Stimulated activated CD8-positive, alpha-beta memory T cell treated with anti-CD3 and anti-CD28 coated beads, Interleukin-2, amount 100 ng/mL, for 48 hours (primary cell): Measurements from ENCODE around the gene RSRC1.

Experiments used
- DNase-seq, 2 donors: peaks; one replicate each; pipeline ENCODE4 v3.0.0-alpha.2; 2020; ENCODE audit warnings: low read depth in 2 of 2

RSRC1 gene

GRCh38 chr3:158127250-158128219 lies 17.6 kb downstream of the RSRC1 start:
- no peak for DNase-seq

DNA sequence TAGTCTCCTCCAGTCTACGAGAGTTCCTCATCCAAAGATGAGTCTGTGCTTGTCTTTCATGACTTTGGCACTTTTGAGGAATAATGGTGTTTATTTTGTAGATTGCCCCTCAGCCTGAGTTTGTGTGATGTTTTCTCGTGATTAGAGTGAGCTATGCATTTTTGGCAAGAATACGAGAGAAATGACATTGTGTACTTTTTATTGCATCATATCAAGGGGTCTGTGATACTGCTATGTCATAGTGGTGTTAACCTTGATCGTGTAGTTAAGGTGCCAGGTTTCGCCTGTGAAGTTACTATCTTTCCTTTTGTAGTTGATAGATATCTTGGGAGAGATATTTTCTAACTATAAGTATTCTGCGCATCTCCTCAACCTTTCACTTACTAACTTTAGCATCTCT lies 18.9 kb downstream of the RSRC1 start:
- DNase-seq, result no peak

GRCh38 chr3:158134363-158134762 lies 24.5 kb downstream of the RSRC1 start:
- DNase-seq, result no peak

DNA sequence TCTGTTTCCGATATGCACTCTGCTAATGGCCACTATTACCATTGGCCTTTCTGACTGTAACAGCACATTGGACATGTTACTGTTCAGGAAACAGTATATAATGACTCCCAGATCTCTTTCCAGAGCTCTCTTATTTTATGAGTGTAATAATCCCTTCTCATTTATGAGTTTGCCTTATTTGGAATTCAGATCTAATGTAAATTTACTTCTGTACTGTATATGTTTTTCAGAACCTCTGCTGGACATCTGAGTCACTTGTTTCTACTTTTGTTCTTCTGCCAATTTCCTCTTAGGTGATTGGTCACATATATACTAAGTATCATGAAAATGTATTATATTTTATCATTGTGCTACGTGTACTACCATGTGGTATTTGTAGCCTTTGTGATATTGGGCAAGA lies 30.5 kb downstream of the RSRC1 start:
- DNase-seq, result no peak

DNA sequence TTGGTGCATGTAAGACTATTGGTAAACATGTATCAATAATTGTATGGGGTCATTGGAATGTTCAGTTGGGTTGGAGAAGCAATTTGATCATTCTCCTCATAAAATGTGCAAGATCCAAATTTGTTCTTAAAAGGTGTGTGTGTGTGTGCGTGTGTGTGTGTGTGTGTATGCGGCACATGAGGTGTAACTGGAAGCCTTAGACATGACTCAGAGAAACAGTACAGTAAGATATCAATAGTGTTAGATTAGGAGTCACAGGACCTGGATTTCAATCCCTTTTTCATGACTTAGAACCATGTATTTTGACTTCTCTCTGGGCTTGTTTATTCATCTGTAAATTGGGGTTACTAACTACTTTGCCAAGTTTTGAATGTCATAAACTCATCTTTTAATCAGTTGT lies 38.3 kb downstream of the RSRC1 start:
- no peak for DNase-seq

GRCh38 chr3:158152186-158152585 lies 42.3 kb downstream of the RSRC1 start:
- no peak for DNase-seq

- no peak for DNase-seq
These were observed 49.1 kb downstream of the RSRC1 start for GRCh38 chr3:158158969-158159368.

GRCh38 chr3:158159714-158160113 lies 49.8 kb downstream of the RSRC1 start:
- no peak for DNase-seq

DNA sequence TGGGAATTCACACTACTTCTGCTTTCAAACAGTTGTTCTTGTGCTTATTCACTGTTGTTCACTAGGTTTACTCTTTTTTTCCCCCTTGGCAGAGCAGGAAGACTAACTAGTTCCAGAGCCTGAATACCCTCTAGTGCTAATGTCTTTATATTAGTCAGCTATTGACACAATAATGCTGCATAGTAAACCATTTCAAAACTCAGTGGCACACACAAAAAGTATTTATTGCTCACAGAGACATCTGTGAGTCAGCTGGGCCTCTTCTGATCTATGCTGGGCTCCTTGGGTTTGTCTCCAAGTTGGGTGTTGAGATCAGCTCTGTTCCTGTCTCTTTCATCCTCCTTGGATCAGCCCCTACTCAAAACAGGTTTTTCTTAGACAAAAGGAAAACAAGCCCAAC lies 51.1 kb downstream of the RSRC1 start:
- no peak for DNase-seq

DNA sequence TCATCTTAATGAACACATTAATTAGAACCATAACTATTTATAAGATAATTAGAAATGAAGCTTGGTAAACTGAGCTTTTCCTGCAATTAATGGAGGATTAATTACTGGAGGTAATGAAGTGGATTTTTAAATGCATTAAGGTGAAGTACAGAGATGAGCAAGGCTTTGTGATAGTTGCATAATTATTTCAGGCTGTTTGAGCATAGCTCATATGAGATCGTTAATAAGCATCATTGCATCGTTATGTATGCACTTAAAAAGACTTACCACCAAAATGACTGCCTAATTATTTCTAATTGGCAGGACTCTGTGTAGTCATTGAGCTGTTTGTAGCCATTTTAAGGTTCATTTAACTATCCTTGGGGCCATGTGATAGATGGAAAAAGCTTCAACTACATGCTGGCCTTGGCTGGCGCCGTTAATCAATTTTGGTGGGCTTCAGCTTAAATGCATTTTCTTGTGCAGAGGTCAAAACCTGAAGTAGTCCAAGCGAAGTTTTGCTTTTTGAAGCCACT lies 55.3 kb downstream of the RSRC1 start:
- no peak for DNase-seq

DNA sequence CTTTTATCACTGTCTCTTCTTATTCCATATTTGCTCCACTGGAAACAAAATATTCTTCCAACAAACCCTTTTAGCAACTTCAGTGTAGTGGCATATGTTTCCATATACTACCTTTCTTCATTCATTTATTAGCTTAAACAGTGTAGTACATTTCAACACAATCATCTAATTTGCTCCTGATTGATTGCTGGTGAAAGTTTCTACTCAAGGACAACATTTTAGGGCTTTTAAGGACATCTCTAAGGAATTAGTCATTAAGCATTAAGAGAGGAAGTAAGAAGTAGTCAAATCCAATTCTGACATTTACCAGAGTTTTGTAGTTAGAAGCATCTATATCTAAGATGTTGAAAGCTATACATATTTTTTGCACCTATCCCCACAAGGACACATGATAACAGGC lies 55.8 kb downstream of the RSRC1 start:
- DNase-seq, result no peak

- DNase-seq, result no peak
These were observed 56.3 kb downstream of the RSRC1 start for GRCh38 chr3:158166223-158166622.

GRCh38 chr3:158167737-158168557 lies 58.1 kb downstream of the RSRC1 start:
- DNase-seq, result no peak

GRCh38 chr3:158169091-158169491 lies 59.2 kb downstream of the RSRC1 start:
- no peak for DNase-seq

DNA sequence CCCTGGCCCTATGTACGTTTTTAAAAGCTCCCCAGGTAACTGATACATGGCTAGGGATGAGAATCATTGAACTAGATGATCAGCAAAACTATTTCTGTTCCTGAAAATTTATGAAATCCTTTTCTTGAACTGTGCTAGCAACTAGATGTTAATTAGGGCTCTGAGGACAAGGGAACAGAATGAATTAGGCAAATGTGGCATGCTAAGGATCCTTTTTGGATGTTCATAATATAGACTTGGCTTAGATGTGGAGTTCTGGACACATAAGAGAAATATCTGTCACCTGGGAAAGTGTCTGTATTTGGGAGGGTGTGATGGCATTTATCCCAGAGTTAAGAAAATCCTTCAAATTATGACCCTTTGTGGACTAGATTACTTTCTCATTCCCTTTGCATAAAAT lies 71.2 kb downstream of the RSRC1 start:
- no peak for DNase-seq

- no peak for DNase-seq
These were observed 75.8 kb downstream of the RSRC1 start for GRCh38 chr3:158185711-158186110.

DNA sequence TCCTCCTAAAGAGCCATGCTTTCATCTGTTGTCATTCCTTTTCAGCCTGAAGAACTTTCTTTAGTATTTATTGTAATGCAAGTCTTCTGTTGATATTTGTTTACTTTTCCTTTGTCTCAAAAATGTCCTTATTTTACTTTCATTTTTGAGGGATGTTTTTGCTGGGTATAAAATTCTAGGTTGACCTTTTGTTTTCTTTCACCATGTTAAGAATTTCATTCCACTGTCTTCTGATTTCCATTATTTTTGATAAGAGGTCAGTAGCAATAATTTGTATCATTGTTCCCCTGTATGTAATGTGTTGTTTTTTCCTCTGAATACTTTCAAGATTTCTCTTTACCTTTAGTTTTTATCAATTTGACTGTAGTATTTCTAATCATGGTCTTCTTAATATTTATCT lies 91.1 kb downstream of the RSRC1 start:
- DNase-seq, result no peak

DNA sequence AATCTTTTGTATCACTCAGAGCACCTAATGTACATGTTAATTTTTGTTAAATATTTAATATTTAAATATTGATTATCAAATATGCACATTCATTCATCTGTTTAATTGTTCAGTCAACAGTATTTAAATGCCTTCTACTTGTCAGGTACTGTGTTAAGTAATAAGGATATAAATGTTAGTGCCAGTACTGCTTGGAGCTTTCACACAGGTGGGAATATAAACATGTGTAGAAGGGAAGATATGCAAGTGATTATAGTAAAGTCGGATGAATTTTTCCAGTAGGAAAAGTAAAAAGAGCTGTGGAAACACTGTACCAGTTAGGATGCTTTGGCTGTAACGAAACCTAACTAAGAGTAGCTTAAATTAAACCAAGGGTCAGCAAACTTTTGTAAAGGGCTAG lies 95.4 kb downstream of the RSRC1 start:
- DNase-seq, result no peak

- no peak for DNase-seq
These were observed 96.1 kb downstream of the RSRC1 start for GRCh38 chr3:158205994-158206393.

GRCh38 chr3:158210067-158210466 lies 100.2 kb downstream of the RSRC1 start:
- DNase-seq, result no peak

GRCh38 chr3:158213461-158213860 lies 103.6 kb downstream of the RSRC1 start:
- DNase-seq, result no peak

DNA sequence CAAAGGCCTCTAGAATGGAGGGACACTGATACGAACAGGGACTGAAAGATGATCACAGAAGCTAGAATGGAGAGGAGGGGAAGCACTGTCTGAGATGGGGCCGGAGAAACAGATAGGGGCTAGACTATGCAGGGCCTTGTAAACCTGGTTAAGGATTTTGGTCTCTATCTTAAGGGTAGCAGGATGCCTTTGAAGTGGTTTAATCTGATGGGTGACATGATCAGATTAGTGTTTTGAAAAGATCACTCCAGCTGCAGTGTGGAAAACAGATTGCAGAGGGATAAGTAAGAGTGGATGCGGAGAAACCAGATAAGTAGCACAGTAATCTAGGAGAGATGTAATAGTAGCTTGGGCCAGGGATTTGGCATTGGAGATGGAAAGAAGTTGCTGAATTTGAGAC lies 108.1 kb downstream of the RSRC1 start:
- DNase-seq, result no peak

GRCh38 chr3:158220575-158220974 lies 110.7 kb downstream of the RSRC1 start:
- no peak for DNase-seq
